MCF 10A (cell line): ENCODE measurements around the gene NR5A1. TPM values are rescaled to one million over a fixed set of nuclear protein-coding genes. Genes with fewer than 3 reads are reported as not detected.

ENCODE experiments used
- BruUV-seq: library from RNA; stranded (reverse); fragments of 400-500 nt; replicated peaks from 2 replicates; lab custom pipeline; 2021; lab: Mats Ljungman, UMichigan
- CTCF ChIA-PET: fragments of 300-600 bp; sonication (Branson Sonifier 250); formaldehyde crosslinking; extraction: SDS; loops from one replicate; lab custom pipeline; 2021; ENCODE audit warnings: antibody characterized with exemption, inconsistent platforms; lab: Yijun Ruan, JAX
- POLR2A ChIA-PET: fragments of 300-600, 350-650 bp; sonication (Branson Sonifier 250); formaldehyde crosslinking; extraction: SDS; loops from one replicate; lab custom pipeline; 2020; ENCODE audit warnings: antibody characterized with exemption, inconsistent platforms; lab: Yijun Ruan, JAX
- DNase-seq: peaks from one replicate; pipeline ENCODE4 v3.0.0-alpha.2; 2018; ENCODE audit not compliant: unreplicated experiment
- H3K27ac Mint-ChIP-seq: one replicate; pipeline ENCODE4 v1.8.0; 2022; ENCODE audit warnings: mild to moderate bottlenecking, low read depth, mixed read lengths; ENCODE audit not compliant: unreplicated experiment
- H3K27me3 Mint-ChIP-seq: one replicate; pipeline ENCODE4 v1.8.0; 2022; ENCODE audit warnings: mixed read lengths; ENCODE audit not compliant: insufficient read depth, unreplicated experiment
- H3K36me3 Mint-ChIP-seq: one replicate; pipeline ENCODE4 v1.8.0; 2022; ENCODE audit warnings: mild to moderate bottlenecking, moderate library complexity, mixed read lengths; ENCODE audit not compliant: insufficient read depth, unreplicated experiment
- H3K4me1 Mint-ChIP-seq: one replicate; pipeline ENCODE4 v1.8.0; 2022; ENCODE audit warnings: mixed read lengths; ENCODE audit not compliant: insufficient read depth, unreplicated experiment
- H3K4me3 Mint-ChIP-seq: one replicate; pipeline ENCODE4 v1.8.0; 2022; ENCODE audit warnings: mild to moderate bottlenecking, moderate library complexity, mixed read lengths; ENCODE audit not compliant: unreplicated experiment
- H3K9me3 Mint-ChIP-seq: one replicate; pipeline ENCODE4 v1.8.0; 2022; ENCODE audit warnings: mixed read lengths; ENCODE audit not compliant: unreplicated experiment
- CTCF ChIP-seq: fragments of 200-600 bp; IDR thresholded peaks from one replicate; pipeline ENCODE4 v1.8.0; 2022; ENCODE audit warnings: antibody characterized with exemption, mild to moderate bottlenecking; ENCODE audit not compliant: unreplicated experiment
- intact Hi-C: fragments of 100-400 bp; cut with micrococcal nuclease; formaldehyde crosslinking; loops from 2 replicates; pipeline ENCODE4 v1.14.1; 2022
- total RNA-seq: library from RNA; stranded (reverse); gene quantifications from 2 replicates; pipeline ENCODE4 v1.2.3, GENCODE V29; 2022

NR5A1 gene
- total RNA-seq, 1 experiment from 2014 or later = not detected

- H3K4me1 Mint-ChIP-seq = no peaks in the 10 kb centered on the region
- no peak overlapping the region for H3K4me3 Mint-ChIP-seq
- no peak for TF ChIP-seq CTCF
- ChIA-PET POLR2A (no interaction called here), CTCF (interaction anchor here (0.9 to 1.1 kb wide), 2 partner anchors 14 to 65 kb away, joined by 3 read pairs; no protein-coding TSS in a partner anchor)
- H3K36me3 Mint-ChIP-seq = no peaks in the 10 kb centered on the region
- BruUV-seq = no TSS peak
- intact Hi-C loops = no loop called here
- peaks cover 7% of the 10 kb centered on the region for H3K9me3 Mint-ChIP-seq
- no peak overlapping the region for H3K27ac Mint-ChIP-seq
- DNase-seq = no peak
- peaks cover 24% of the 10 kb centered on the region for H3K27me3 Mint-ChIP-seq
Measured at GRCh38 chr9:124462739-124463138, 44.5 kb downstream of the NR5A1 start.

GRCh38 chr9:124458441-124458840, 48.8 kb downstream of the NR5A1 start:
- Mint-ChIP-seq H3K4me3 (no peak overlapping the region), H3K27ac (no peak overlapping the region), H3K4me1 (no peaks in the 10 kb centered on the region), H3K9me3 (peaks cover 7% of the 10 kb centered on the region), H3K36me3 (no peaks in the 10 kb centered on the region), H3K27me3 (peaks cover 19% of the 10 kb centered on the region)
- no peak for TF ChIP-seq CTCF
- ChIA-PET CTCF (interaction anchor here (0.7 to 0.9 kb wide), 2 partner anchors 39 to 79 kb away, joined by 3 to 4 read pairs; no protein-coding TSS in a partner anchor), POLR2A (interaction anchor here (0.8 kb wide), 1 partner anchor 79 kb away, joined by 3 read pairs; no protein-coding TSS in a partner anchor)
- intact Hi-C loops = no loop called here
- no peak for DNase-seq
- no TSS peak for BruUV-seq

DNA sequence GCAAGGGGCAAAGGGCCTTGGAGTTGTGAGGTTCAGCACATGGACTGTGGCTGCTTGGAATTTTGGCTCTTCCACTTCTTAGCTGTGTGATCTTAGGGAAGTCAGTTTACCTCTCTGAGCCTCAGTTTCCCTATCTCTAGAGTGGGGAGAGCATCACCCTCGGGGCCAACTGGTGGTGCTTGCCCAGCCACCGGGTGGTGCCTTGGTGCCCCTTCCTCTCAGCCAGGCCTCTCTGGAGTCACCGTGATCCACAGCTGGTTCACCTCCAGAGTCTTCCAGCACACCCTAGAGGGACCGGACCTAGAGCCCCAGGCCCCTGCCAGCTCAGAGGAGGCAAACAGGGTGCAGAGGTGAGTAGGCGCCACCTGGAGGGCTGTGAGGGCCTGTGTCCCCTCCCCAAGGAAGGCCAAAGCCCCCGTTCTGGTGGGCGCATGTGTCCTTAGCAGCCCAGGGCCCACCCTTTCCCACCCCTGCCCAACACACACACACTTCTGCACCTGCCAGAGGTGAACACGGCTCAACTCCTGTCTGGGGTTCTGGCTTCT, 49.2 kb downstream of the NR5A1 start:
- Mint-ChIP-seq H3K9me3 (peaks cover 5% of the 10 kb centered on the region), H3K27ac (no peak overlapping the region), H3K4me1 (no peaks in the 10 kb centered on the region), H3K27me3 (peaks cover 14% of the 10 kb centered on the region), H3K36me3 (no peaks in the 10 kb centered on the region), H3K4me3 (no peak overlapping the region)
- intact Hi-C loops = no loop called here
- CTCF ChIA-PET = interaction anchor here (0.9 kb wide), 1 partner anchor 39 kb away, joined by 4 read pairs; no protein-coding TSS in a partner anchor
- POLR2A ChIA-PET = interaction anchor here (0.8 kb wide), 1 partner anchor 79 kb away, joined by 3 read pairs; no protein-coding TSS in a partner anchor
- TF ChIP-seq CTCF = no peak
- no peak for DNase-seq
- BruUV-seq = no TSS peak

DNA sequence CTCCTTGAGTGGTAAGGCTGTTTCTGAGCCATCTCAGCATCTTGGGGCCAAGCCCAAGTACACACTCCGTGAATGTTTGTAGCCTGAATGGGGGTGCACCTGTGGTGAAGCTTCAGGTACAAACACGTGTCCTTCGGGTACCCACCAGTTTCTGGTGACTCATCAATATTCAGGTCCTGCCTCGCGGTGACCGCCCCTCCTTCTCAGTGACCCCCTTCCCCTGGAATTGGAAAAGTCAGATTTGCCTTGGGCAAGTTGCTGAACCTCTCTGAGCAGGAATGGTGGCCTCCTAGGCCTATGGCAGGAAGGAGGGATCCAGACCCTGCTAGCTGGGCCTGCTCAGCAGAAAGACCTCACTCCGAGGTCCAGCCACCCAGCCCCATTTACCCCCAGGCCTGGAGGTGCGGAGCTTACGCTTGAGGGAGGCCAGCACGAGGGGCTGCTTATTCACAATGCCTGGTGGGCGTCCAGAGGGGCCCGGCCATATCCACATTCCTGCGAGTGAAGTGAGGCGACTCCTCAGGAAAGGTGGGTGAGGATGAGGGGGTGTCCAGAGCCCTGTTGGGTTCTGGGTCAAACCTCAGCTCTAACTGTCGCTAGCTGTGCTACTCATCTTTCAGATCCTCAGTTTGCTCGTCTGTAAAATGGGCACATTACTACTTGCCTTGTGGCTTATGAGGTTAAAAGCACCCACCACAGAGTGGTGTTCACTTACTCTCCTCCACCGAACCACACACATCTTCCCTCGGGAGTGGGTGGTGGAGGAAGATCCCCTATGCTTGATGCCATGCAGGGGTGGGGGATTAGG, 49.9 kb downstream of the NR5A1 start:
- Mint-ChIP-seq H3K36me3 (no peaks in the 10 kb centered on the region), H3K9me3 (no peaks in the 10 kb centered on the region), H3K4me1 (no peaks in the 10 kb centered on the region), H3K27me3 (peaks cover 8% of the 10 kb centered on the region), H3K27ac (no peak overlapping the region), H3K4me3 (no peak overlapping the region)
- POLR2A ChIA-PET = no interaction called here
- CTCF ChIA-PET = interaction anchor here (0.9 to 1.1 kb wide), 3 partner anchors 38 to 105 kb away, joined by 4 to 5 read pairs (median 5); no protein-coding TSS in a partner anchor
- TF ChIP-seq CTCF = no peak
- intact Hi-C loops = no loop called here
- DNase-seq = no peak
- no TSS peak for BruUV-seq
